GM20431 (cell line): ENCODE results near the gene OXCT1.

Source experiments
- in situ Hi-C: fragments of 300-500 bp; cut with MseI, MboI; formaldehyde crosslinking; loops from one replicate; pipeline ENCODE4 v1.15.0; 2020; ENCODE audit warnings: low sequenced_read_pairs; ENCODE audit not compliant: unreplicated experiment

The OXCT1 gene

GRCh38 chr5:41789434-41789833, 80.8 kb downstream of the OXCT1 start:
- in situ Hi-C loops: no loop called here

DNA sequence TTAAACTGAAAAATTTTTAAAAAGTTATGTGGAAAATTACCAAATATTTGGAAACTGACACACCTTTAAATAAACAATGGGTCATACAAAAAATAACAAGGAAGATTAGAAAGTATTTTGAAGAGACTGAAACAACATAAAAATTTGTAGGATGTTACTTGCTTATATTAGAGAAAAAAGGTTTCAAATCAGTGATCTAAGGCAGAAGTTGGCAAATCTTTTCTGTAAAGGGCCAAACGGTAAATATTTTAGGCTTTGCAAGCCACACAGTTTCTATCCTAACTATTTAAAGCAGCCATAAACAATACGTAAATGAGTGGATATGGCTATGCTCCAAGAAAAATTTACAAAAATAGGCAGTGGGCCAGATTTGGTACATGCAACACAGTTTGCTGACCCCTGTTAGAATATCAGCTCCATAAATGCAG, 81.3 kb downstream of the OXCT1 start:
- in situ Hi-C loops: no loop called here

GRCh38 chr5:41787265-41787664, 83.0 kb downstream of the OXCT1 start:
- in situ Hi-C loops: no loop called here

GRCh38 chr5:41785061-41785460, 85.2 kb downstream of the OXCT1 start:
- in situ Hi-C loops: no loop called here

GRCh38 chr5:41778410-41778809, 91.8 kb downstream of the OXCT1 start:
- in situ Hi-C loops: no loop called here

DNA sequence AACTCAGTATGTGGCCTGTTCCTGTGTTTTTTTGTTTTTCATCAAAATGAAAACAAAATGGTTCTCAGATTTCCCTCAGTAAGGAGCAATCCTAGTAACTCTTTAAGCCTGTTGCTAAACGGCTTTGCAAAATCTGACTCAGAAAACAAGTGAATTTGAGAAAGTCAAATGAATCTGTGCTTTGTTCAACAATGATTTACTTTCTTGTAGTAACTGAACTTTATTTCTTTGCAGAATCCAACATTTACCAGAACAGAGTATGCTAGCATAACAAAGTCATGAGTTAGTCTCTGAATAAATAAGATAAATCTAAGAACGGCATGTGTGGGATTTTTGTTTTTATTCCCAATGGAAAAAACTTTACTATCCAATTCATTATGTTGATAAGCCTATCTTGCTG, 93.8 kb downstream of the OXCT1 start:
- in situ Hi-C loops: no loop called here

GRCh38 chr5:41773799-41774198, 96.4 kb downstream of the OXCT1 start:
- in situ Hi-C loops: no loop called here

- in situ Hi-C loops: no loop called here
Measured at GRCh38 chr5:41772785-41773442, 97.3 kb downstream of the OXCT1 start.

DNA sequence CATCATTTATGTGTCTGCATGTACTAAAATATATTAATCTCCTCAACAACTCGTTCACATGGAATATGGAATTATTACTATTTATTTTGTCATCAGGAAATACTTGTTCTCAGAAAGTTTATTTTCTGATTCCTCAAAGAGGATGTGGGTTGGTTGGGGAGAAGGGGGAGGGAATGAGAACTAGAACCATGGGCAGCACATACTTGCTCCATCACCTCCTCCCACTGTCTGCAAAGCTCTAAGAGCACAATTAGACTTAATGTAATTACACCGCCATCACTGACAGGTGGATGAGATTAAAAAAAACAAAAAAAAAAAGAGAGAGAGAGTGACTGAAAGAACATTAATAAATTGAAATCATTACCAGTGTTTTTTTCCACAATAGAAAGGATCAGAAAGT, 98.2 kb downstream of the OXCT1 start:
- in situ Hi-C loops: no loop called here

GRCh38 chr5:41770799-41771198, 99.4 kb downstream of the OXCT1 start:
- in situ Hi-C loops: no loop called here

GRCh38 chr5:41768692-41769091, 101.5 kb downstream of the OXCT1 start:
- in situ Hi-C loops: no loop called here

GRCh38 chr5:41764650-41765049, 105.6 kb downstream of the OXCT1 start:
- in situ Hi-C loops: no loop called here

GRCh38 chr5:41763574-41763973, 106.7 kb downstream of the OXCT1 start:
- in situ Hi-C loops: no loop called here

- in situ Hi-C loops: no loop called here
Measured at GRCh38 chr5:41763081-41763480, 107.1 kb downstream of the OXCT1 start.

DNA sequence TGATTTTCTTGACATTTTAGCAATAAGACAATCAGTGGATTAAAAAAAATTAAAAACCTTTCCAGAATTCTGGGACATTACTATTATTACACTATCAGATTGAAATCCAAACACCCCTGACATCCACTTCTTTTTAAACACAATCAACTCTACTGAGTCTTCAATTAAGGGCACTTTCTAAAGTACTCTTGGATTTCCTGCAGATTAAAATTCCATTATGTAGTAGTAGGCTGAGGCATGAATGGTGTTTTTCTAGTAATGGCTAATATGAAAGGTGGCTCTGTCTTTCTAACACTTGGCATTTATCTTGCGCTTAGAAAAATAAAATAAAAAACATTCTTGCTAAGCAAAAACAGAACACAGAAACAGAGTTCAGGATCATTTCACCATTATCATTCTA, 107.8 kb downstream of the OXCT1 start:
- in situ Hi-C loops: no loop called here

GRCh38 chr5:41761663-41762062, 108.6 kb downstream of the OXCT1 start:
- in situ Hi-C loops: no loop called here

GRCh38 chr5:41755705-41756104, 114.5 kb downstream of the OXCT1 start:
- in situ Hi-C loops: no loop called here

- in situ Hi-C loops: no loop called here
Measured at GRCh38 chr5:41754857-41755256, 115.4 kb downstream of the OXCT1 start.

- in situ Hi-C loops: no loop called here
Measured at GRCh38 chr5:41751867-41752266, 118.4 kb downstream of the OXCT1 start.

- in situ Hi-C loops: no loop called here
Measured at GRCh38 chr5:41748631-41749030, 121.6 kb downstream of the OXCT1 start.

DNA sequence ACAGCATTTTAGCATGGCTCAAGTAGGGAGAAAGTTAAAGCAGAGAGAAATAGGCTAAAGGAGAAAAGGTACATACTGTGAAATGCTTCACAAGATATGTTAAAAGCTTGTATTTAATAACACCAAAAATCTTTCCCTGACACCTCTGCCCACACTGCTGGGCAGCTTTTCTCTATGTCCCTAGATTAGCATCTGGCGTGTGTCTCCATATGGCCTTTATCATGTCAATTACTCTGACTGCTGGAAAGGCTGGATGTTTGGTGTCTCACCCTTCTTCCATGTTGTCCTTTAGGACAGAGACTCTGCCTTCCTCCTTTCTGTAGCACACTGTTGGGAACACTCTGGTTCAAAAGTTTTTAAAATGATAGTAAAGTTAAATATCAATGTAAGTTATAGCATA, 122.5 kb downstream of the OXCT1 start:
- in situ Hi-C loops: no loop called here

DNA sequence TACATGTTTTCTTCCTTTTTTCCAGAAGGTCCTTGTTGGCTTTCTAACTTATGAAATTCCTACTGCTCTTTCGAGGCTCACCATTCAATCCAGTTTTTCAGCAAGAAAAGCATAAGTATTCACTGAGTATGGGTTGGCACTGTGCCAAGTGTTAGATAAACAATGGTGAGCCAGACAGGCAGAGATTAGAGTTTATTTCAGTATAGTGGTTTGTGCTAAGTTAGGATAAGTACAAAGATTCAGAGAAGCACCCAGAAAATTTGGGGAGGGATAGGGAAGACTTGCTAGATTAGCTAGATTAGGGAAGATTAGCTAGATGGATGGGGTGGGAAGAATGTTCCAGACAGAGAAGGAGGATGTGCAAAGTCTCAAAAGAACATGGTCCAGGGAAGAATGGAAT, 122.9 kb downstream of the OXCT1 start:
- in situ Hi-C loops: no loop called here
